ENCODE data around the gene SNAP23.
A peak's percentile ranks its signal among the peaks of the same experiment; 100 is the strongest.

SNAP23 gene

DNA sequence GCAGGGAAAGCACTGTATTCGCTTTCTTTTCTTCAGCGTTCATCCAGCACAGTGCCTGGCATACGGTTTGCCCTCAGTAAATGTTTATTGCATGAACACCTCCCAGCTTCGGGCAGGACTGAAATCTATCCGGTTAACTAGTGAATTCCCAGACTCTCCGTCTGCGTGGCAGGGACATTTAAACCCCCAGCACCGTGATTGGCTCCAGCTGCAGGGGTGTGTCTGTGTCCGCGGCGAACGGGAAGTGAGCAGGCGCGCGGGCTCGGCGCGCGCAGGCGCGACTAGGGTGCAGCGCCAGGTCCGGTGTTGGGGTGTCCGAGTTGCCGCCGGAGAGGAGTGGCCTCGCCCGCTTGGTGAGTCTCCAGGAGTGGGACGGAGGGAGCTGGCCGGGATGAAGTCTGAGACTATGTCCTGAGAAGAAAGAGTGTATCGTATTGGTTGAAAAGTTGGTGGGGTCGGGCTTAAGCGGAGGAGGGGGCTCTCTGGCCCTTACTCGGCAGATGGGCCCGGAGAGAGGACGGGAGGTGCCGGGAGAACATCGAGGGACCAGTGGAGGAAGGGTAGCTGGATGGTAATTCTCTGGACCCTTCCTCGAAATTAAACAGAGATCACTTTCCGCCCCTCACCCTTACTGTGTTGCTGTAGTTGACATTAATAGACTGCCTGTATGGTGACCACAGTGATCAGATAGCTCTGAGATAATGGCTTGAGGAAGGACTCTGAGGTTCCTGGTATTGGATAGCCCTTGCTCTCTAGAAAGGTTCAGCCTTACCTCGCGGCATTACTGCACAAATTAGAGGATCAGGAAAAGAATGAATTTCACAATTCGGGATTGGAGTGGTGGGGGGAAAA, at the start of gene SNAP23:
SNAP23 (plus strand) TSS at position 274 of the 852 bp plus-strand sequence. CDS start 16,213 bp downstream, outside the sequence.
- ATAC-seq (ENCODE audit: insufficient read depth, low read depth) = peak; percentile 95
- H3K4me2 ChIP-seq (ENCODE audit: insufficient read depth, low read length) = peak within 1 kb of the TSS; percentile 85
- no peaks in the 10 kb centered on the region for H3K9me3 ChIP-seq (ENCODE audit: insufficient read depth, low read length, severe bottlenecking)
- H3K27ac ChIP-seq (ENCODE audit: low read length) = peak within 1 kb of the TSS; percentile 51
- TF ChIP-seq EZH2 (IDR thresholded peaks at IDR 0.05; ENCODE audit: borderline replicate concordance, low read depth, low read length, severe bottlenecking) = no peak
- TF ChIP-seq CTCF (IDR thresholded peaks at IDR 0.05; ENCODE audit: borderline replicate concordance, extremely low read depth, low read length, poor library complexity, severe bottlenecking) = no peak
- peaks cover 43% of the 10 kb centered on the region for H3K79me2 ChIP-seq (ENCODE audit: insufficient read depth, low read length)
- H4K20me1 ChIP-seq (ENCODE audit: insufficient read depth, low read length) = no peaks in the 10 kb centered on the region
- H3K4me3 ChIP-seq (ENCODE audit: low read depth in 1 of 2, low read length in 2 of 2) = peak within 1 kb of the TSS; percentile 48 to 72
- H3K9ac ChIP-seq (ENCODE audit: low read depth, low read length) = peak within 1 kb of the TSS; percentile 63
- H3K4me1 ChIP-seq (ENCODE audit: insufficient read depth, low read length) = peaks cover 37% of the 10 kb centered on the region
- DNase-seq = peak; percentile 79
- peak within 1 kb of the TSS; percentile 78 for H2AFZ ChIP-seq (ENCODE audit: low read depth, low read length)
- no peaks in the 10 kb centered on the region for H3K27me3 ChIP-seq (ENCODE audit: insufficient read depth, low read length, poor library complexity)
- H3K36me3 ChIP-seq (ENCODE audit: insufficient read depth, low read length) = no peaks in the 10 kb centered on the region

GRCh38 chr15:42447599-42447998, 47.8 kb upstream of the SNAP23 start:
- TF ChIP-seq CTCF (IDR thresholded peaks at IDR 0.05; ENCODE audit: borderline replicate concordance, extremely low read depth, low read length, poor library complexity, severe bottlenecking) = no peak
- ATAC-seq (ENCODE audit: insufficient read depth, low read depth) = no peak

GRCh38 chr15:42448281-42448680, 47.2 kb upstream of the SNAP23 start:
- Histone ChIP-seq H3K79me2 (ENCODE audit: insufficient read depth, low read length) (no peaks in the 10 kb centered on the region), H2AFZ (ENCODE audit: low read depth, low read length) (no peak overlapping the region), H4K20me1 (ENCODE audit: insufficient read depth, low read length) (no peaks in the 10 kb centered on the region), H3K4me2 (ENCODE audit: insufficient read depth, low read length) (no peak overlapping the region), H3K9ac (ENCODE audit: low read depth, low read length) (no peak overlapping the region), H3K36me3 (ENCODE audit: insufficient read depth, low read length) (peaks cover 51% of the 10 kb centered on the region), H3K4me1 (ENCODE audit: insufficient read depth, low read length) (no peaks in the 10 kb centered on the region), H3K27me3 (ENCODE audit: insufficient read depth, low read length, poor library complexity) (no peaks in the 10 kb centered on the region), H3K4me3 (ENCODE audit: low read depth in 1 of 2, low read length in 2 of 2) (no peak overlapping the region), H3K9me3 (ENCODE audit: insufficient read depth, low read length, severe bottlenecking) (no peaks in the 10 kb centered on the region), H3K27ac (ENCODE audit: low read length) (no peak overlapping the region)
- no peak for TF ChIP-seq EZH2 (IDR thresholded peaks at IDR 0.05; ENCODE audit: borderline replicate concordance, low read depth, low read length, severe bottlenecking)
- TF ChIP-seq CTCF (IDR thresholded peaks at IDR 0.05; ENCODE audit: borderline replicate concordance, extremely low read depth, low read length, poor library complexity, severe bottlenecking) = no peak
- DNase-seq = no peak
- no peak for ATAC-seq (ENCODE audit: insufficient read depth, low read depth)

More at GRCh38 chr15:42447599-42447998, 47.8 kb upstream of the SNAP23 start:
- no peak overlapping the region for H3K4me2 ChIP-seq (ENCODE audit: insufficient read depth, low read length)
- H3K9me3 ChIP-seq (ENCODE audit: insufficient read depth, low read length, severe bottlenecking) = no peaks in the 10 kb centered on the region
- no peak overlapping the region for H3K4me3 ChIP-seq (ENCODE audit: low read depth in 1 of 2, low read length in 2 of 2)
- DNase-seq = no peak
- no peak overlapping the region for H3K27ac ChIP-seq (ENCODE audit: low read length)
- H3K36me3 ChIP-seq (ENCODE audit: insufficient read depth, low read length) = peaks cover 51% of the 10 kb centered on the region
- H3K4me1 ChIP-seq (ENCODE audit: insufficient read depth, low read length) = no peaks in the 10 kb centered on the region
- H3K79me2 ChIP-seq (ENCODE audit: insufficient read depth, low read length) = no peaks in the 10 kb centered on the region
- H4K20me1 ChIP-seq (ENCODE audit: insufficient read depth, low read length) = no peaks in the 10 kb centered on the region
- H3K9ac ChIP-seq (ENCODE audit: low read depth, low read length) = no peak overlapping the region
- no peak overlapping the region for H2AFZ ChIP-seq (ENCODE audit: low read depth, low read length)
- no peaks in the 10 kb centered on the region for H3K27me3 ChIP-seq (ENCODE audit: insufficient read depth, low read length, poor library complexity)

All from DND-41 (cell line).